ENCODE data around the gene BASP1.

BASP1 gene

DNA sequence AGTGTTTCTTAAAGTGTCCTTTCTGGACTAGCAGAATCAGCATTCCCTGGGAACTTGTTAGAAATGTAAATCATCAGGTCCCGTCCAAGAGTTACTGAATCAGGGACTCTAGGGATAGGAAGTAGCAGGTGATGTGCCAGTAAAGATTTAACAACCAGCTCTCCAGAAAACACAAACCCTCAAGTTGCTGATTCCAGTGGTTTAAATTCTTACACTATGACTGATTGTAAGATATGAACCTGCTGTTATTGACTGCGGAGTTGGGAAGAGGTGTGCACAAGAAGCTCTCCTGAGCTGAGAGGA lies 39.1 kb upstream of the BASP1 start:
- Mint-ChIP-seq H3K9me3 (no peaks in the 10 kb centered on the region), H3K27ac (no peak overlapping the region), H3K4me3 (no peak overlapping the region), H3K27me3 (ENCODE audit: low read depth, poor library complexity) (peaks cover 9% of the 10 kb centered on the region), H3K4me1 (peaks cover 25% of the 10 kb centered on the region), H3K36me3 (ENCODE audit: low read depth) (no peaks in the 10 kb centered on the region)
- TF ChIP-seq, protein P1, sequence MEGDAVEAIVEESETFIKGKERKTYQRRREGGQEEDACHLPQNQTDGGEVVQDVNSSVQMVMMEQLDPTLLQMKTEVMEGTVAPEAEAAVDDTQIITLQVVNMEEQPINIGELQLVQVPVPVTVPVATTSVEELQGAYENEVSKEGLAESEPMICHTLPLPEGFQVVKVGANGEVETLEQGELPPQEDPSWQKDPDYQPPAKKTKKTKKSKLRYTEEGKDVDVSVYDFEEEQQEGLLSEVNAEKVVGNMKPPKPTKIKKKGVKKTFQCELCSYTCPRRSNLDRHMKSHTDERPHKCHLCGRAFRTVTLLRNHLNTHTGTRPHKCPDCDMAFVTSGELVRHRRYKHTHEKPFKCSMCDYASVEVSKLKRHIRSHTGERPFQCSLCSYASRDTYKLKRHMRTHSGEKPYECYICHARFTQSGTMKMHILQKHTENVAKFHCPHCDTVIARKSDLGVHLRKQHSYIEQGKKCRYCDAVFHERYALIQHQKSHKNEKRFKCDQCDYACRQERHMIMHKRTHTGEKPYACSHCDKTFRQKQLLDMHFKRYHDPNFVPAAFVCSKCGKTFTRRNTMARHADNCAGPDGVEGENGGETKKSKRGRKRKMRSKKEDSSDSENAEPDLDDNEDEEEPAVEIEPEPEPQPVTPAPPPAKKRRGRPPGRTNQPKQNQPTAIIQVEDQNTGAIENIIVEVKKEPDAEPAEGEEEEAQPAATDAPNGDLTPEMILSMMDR (IDR thresholded peaks at IDR 0.05) = no peak
- no peak for DNase-seq

- DNase-seq = no peak
- H3K36me3 Mint-ChIP-seq (ENCODE audit: low read depth) = no peaks in the 10 kb centered on the region
- peaks cover 8% of the 10 kb centered on the region for H3K27me3 Mint-ChIP-seq (ENCODE audit: low read depth, poor library complexity)
- H3K4me1 Mint-ChIP-seq = peaks cover 25% of the 10 kb centered on the region
- no peaks in the 10 kb centered on the region for H3K9me3 Mint-ChIP-seq
- no peak overlapping the region for H3K27ac Mint-ChIP-seq
- no peak overlapping the region for H3K4me3 Mint-ChIP-seq
- TF ChIP-seq, protein P1 (IDR thresholded peaks at IDR 0.05) = no peak
Measured at GRCh38 chr5:17180330-17180843, 37.0 kb upstream of the BASP1 start.

GRCh38 chr5:17180864-17181723 lies 36.3 kb upstream of the BASP1 start:
- H3K4me3 Mint-ChIP-seq = no peak overlapping the region
- no peak for DNase-seq
- no peaks in the 10 kb centered on the region for H3K9me3 Mint-ChIP-seq
- H3K36me3 Mint-ChIP-seq (ENCODE audit: low read depth) = no peaks in the 10 kb centered on the region
- peaks cover 8% of the 10 kb centered on the region for H3K27me3 Mint-ChIP-seq (ENCODE audit: low read depth, poor library complexity)
- no peak overlapping the region for H3K27ac Mint-ChIP-seq
- TF ChIP-seq, protein P1 (IDR thresholded peaks at IDR 0.05) = no peak
- peaks cover 25% of the 10 kb centered on the region for H3K4me1 Mint-ChIP-seq

GRCh38 chr5:17182494-17182893 lies 34.9 kb upstream of the BASP1 start:
- Mint-ChIP-seq H3K27ac (no peak overlapping the region), H3K9me3 (no peaks in the 10 kb centered on the region)

GRCh38 chr5:17182981-17183380 lies 34.5 kb upstream of the BASP1 start:
- Mint-ChIP-seq H3K27me3 (ENCODE audit: low read depth, poor library complexity) (peaks cover 10% of the 10 kb centered on the region), H3K9me3 (no peaks in the 10 kb centered on the region)

More at GRCh38 chr5:17182494-17182893, 34.9 kb upstream of the BASP1 start:
- no peak overlapping the region for H3K4me3 Mint-ChIP-seq
- no peaks in the 10 kb centered on the region for H3K36me3 Mint-ChIP-seq (ENCODE audit: low read depth)
- peaks cover 31% of the 10 kb centered on the region for H3K4me1 Mint-ChIP-seq
- H3K27me3 Mint-ChIP-seq (ENCODE audit: low read depth, poor library complexity) = peaks cover 8% of the 10 kb centered on the region
- no peak for DNase-seq
- TF ChIP-seq, protein P1 (IDR thresholded peaks at IDR 0.05) = no peak

More at GRCh38 chr5:17182981-17183380, 34.5 kb upstream of the BASP1 start:
- H3K36me3 Mint-ChIP-seq (ENCODE audit: low read depth) = no peaks in the 10 kb centered on the region
- peaks cover 26% of the 10 kb centered on the region for H3K4me1 Mint-ChIP-seq
- TF ChIP-seq, protein P1 (IDR thresholded peaks at IDR 0.05) = no peak
- DNase-seq = no peak
- no peak overlapping the region for H3K4me3 Mint-ChIP-seq
- H3K27ac Mint-ChIP-seq = no peak overlapping the region

Data from nephron progenitor cell (in vitro differentiated cells).